ENCODE measurements around the gene PRKN. TPM values are rescaled to one million over a fixed set of nuclear protein-coding genes. Genes with fewer than 3 reads are reported as not detected.

PRKN gene
- total RNA-seq, 3 donors from 2014 or later = 5.2 to 10.2 (median 8.1) TPM

DNA sequence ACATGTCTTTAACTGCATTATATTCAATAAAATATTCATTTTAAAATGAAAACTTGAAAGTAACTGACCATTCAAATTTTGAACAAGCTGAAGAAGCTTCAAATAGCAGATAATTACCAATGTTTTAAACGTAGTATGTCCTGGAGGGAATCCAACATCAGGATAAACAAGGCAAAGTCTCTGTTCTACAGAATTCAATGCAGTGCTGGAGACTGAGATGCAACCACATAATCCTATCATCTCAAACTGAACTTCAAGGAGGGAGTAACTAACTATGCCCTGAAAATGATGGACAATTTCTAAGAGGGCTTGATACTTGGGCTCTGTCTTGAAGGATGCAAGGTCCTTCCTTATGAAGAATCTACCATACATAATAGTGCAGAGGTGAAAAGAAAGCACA lies 100.7 kb downstream of the PRKN start:
- intact Hi-C loops (cut with DNase I, micrococcal nuclease) = no loop called here
- no peak for DNase-seq
- peaks cover 6% of the 10 kb centered on the region for H3K9me3 ChIP-seq
- H3K4me1 ChIP-seq (ENCODE audit: low read depth) = peaks cover 3% of the 10 kb centered on the region
- no peak for ATAC-seq
- H3K4me3 ChIP-seq = no peak overlapping the region
- TF ChIP-seq, protein P1, sequence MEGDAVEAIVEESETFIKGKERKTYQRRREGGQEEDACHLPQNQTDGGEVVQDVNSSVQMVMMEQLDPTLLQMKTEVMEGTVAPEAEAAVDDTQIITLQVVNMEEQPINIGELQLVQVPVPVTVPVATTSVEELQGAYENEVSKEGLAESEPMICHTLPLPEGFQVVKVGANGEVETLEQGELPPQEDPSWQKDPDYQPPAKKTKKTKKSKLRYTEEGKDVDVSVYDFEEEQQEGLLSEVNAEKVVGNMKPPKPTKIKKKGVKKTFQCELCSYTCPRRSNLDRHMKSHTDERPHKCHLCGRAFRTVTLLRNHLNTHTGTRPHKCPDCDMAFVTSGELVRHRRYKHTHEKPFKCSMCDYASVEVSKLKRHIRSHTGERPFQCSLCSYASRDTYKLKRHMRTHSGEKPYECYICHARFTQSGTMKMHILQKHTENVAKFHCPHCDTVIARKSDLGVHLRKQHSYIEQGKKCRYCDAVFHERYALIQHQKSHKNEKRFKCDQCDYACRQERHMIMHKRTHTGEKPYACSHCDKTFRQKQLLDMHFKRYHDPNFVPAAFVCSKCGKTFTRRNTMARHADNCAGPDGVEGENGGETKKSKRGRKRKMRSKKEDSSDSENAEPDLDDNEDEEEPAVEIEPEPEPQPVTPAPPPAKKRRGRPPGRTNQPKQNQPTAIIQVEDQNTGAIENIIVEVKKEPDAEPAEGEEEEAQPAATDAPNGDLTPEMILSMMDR (IDR thresholded peaks at IDR 0.05) = no peak
- no peaks in the 10 kb centered on the region for H3K36me3 ChIP-seq (ENCODE audit: low read depth)

DNA sequence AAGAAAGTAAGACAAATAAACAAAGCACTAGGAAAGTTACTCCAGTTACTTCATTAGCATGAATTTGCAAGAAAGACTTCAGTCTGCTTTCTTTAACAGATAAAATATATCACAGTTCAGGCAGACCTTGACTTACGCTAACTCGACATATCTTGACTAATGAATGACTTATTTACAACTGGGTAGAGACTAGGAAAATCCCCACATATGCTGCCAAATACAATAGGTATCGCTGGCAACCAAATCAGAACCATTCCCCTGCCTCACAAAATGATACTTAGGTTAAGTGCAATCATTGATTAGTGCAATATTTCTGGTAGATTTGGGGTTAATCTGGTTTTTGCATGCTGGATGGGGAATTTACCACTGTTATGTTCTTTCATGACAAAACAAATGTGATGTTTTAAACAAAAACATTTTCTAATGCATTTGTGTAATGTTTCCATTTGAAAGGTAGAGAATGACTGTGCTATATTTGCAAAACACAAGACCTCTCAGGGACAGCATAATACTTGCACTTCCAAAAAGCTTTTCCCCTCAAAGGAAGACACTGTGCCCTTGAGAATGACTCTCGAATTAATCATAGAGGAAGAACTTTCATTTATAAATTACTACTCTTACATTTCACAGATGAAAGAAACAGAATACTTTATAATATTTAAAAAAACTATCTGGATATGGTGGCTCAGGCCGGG lies 101.6 kb downstream of the PRKN start:
- Histone ChIP-seq H3K9me3 (no peaks in the 10 kb centered on the region), H3K36me3 (ENCODE audit: low read depth) (no peaks in the 10 kb centered on the region), H3K4me1 (ENCODE audit: low read depth) (peaks cover 3% of the 10 kb centered on the region), H3K4me3 (no peak overlapping the region)
- TF ChIP-seq, protein P1 (IDR thresholded peaks at IDR 0.05) = no peak
- intact Hi-C loops (cut with DNase I, micrococcal nuclease) = no loop called here
- ATAC-seq (no peak), DNase-seq (no peak)

DNA sequence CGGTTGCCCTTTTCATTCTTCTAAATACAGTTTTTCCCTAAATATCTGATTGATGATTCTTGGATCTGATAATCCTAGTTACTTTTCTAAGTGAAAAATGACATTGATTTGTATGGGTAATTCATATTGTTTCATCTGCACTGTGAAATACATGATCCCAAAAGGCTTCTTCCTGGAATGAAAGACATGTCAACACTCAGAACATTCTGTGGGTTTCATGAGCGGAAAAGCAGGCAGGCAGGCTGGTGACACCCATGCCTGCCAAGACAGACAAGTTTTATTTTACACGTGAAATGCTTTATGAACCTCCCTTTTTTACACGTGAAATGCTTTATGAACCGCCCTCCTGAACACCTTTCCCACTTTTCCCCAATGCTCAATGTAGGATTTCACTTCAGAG lies 105.0 kb downstream of the PRKN start:
- no peaks in the 10 kb centered on the region for H3K36me3 ChIP-seq (ENCODE audit: low read depth)
- ATAC-seq (no peak), DNase-seq (no peak)
- H3K4me3 ChIP-seq = no peak overlapping the region
- TF ChIP-seq, protein P1 (IDR thresholded peaks at IDR 0.05) = no peak
- intact Hi-C loops (cut with DNase I, micrococcal nuclease) = no loop called here
- H3K4me1 ChIP-seq (ENCODE audit: low read depth) = peaks cover 3% of the 10 kb centered on the region
- H3K9me3 ChIP-seq = no peaks in the 10 kb centered on the region

DNA sequence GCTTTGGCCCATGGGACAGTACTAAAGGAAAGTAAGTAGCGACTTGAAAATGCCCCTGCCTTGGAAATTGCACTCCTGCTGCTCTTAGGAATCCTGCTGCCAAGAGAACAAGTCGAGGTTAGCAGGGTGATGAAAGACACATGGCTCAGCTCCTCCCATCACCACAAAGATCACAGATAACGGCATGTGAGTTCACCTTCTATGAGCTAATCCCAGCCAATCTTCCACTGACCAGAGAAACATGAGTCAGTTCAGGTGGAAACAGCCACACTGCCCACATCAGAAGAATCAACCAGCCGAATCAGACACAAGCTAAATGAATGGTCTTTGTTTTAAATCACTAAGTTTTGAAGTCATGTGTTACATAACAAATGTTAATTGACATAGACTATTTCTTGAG lies 106.3 kb downstream of the PRKN start:
- Histone ChIP-seq H3K36me3 (ENCODE audit: low read depth) (no peaks in the 10 kb centered on the region), H3K4me3 (no peak overlapping the region), H3K4me1 (ENCODE audit: low read depth) (no peaks in the 10 kb centered on the region), H3K9me3 (no peaks in the 10 kb centered on the region)
- intact Hi-C loops (cut with DNase I, micrococcal nuclease) = no loop called here
- TF ChIP-seq, protein P1 (IDR thresholded peaks at IDR 0.05) = no peak
- ATAC-seq (no peak), DNase-seq (no peak)

DNA sequence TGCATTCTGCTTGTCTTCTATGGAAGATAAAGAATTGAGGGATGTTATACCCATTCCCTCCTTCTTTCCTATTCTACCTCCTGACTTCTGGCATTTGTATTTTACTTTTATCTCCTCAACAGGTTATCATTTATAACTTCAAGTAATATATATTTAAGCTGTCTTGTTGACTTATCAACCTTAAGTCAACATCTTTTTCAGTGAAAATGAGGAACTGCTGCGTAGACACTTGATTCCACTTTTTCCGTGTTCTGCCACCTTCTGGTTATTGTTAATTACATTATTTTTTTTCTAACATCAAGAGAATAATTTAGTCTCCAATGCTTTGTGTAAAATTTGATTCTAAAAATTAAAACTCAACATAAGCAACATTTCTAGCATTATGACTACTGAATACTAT lies 107.5 kb downstream of the PRKN start:
- intact Hi-C loops (cut with DNase I, micrococcal nuclease) = no loop called here
- Histone ChIP-seq H3K9me3 (no peaks in the 10 kb centered on the region), H3K4me3 (no peak overlapping the region), H3K4me1 (ENCODE audit: low read depth) (peaks cover 4% of the 10 kb centered on the region), H3K36me3 (ENCODE audit: low read depth) (no peaks in the 10 kb centered on the region)
- TF ChIP-seq, protein P1 (IDR thresholded peaks at IDR 0.05) = no peak
- ATAC-seq (no peak), DNase-seq (no peak)
